Measurements from ENCODE around the gene CUL2. TPM values are rescaled to one million over a fixed set of nuclear protein-coding genes. Genes with fewer than 3 reads are reported as not detected.

The CUL2 gene
- total RNA-seq, 4 donors from 2014 or later = 15.9 to 28.5 (median 22.7) TPM

DNA sequence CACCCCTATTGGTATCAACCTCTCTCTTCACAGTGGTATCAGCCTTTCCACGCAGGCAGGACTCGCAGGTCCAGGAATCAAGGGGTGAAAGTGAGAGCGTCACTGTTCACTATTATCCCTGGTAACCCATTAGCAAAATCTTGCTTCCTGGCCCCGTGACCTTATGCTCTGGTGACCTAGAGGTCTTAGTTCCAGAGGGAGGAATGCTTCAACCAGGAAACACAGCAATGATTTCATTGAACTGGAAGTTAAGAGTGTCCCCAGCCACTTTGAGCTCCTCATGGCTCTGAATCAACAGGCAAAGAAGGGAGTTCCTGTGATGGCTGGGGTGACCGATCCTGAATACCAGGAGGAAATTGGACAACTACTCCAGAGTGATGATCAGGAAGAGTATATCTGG lies 90.6 kb downstream of the CUL2 start:
- H3K4me3 ChIP-seq = no peak overlapping the region
- H3K4me1 ChIP-seq = peaks cover 0 to 5% (median 0%) of the 10 kb centered on the region in 3 donors
- no peak overlapping the region for H3K27ac ChIP-seq
- WGBS, 2 donors (ENCODE audit: low coverage in 1 of 2) = 92 to 100% methylated on average over 2 of the region's 5 CpGs
- no peaks in the 10 kb centered on the region for H3K9me3 ChIP-seq
- no peak for ATAC-seq
- TF ChIP-seq, protein P1, sequence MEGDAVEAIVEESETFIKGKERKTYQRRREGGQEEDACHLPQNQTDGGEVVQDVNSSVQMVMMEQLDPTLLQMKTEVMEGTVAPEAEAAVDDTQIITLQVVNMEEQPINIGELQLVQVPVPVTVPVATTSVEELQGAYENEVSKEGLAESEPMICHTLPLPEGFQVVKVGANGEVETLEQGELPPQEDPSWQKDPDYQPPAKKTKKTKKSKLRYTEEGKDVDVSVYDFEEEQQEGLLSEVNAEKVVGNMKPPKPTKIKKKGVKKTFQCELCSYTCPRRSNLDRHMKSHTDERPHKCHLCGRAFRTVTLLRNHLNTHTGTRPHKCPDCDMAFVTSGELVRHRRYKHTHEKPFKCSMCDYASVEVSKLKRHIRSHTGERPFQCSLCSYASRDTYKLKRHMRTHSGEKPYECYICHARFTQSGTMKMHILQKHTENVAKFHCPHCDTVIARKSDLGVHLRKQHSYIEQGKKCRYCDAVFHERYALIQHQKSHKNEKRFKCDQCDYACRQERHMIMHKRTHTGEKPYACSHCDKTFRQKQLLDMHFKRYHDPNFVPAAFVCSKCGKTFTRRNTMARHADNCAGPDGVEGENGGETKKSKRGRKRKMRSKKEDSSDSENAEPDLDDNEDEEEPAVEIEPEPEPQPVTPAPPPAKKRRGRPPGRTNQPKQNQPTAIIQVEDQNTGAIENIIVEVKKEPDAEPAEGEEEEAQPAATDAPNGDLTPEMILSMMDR (IDR thresholded peaks at IDR 0.05) = no peak
- no peak for TF ChIP-seq POLR2AphosphoS5 (IDR thresholded peaks at IDR 0.05)
- TF ChIP-seq EP300 (IDR thresholded peaks at IDR 0.05) = no peak
- no peak for TF ChIP-seq POLR2A (IDR thresholded peaks at IDR 0.05)
- no peaks in the 10 kb centered on the region for H3K27me3 ChIP-seq
- H3K36me3 ChIP-seq = peaks cover 0 to 4% of the 10 kb centered on the region in 2 donors

DNA sequence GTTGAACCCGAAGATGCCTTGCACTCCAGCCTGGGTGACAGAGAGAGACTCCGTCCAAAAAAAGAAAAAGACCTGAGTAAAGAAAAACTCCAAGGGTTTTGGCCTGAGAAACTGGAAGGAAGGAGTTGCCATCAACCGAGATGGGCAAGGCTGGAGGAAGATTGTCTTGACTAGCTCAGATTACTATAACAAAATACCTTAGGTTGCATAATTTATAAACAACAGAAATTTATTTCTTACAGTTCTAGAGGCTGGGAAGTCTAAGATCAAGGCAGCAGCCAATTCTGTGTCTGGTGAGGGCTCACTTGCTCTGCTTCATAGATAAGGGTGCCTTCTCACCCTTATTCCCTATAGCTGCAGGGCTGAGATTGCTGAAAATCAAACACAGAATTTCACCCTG lies 91.2 kb downstream of the CUL2 start:
- 70 to 91% methylated on average over 2 of the region's 3 CpGs for WGBS, 2 donors (ENCODE audit: low coverage in 1 of 2)
- H3K27me3 ChIP-seq = no peaks in the 10 kb centered on the region
- ATAC-seq = no peak
- H3K9me3 ChIP-seq = no peaks in the 10 kb centered on the region
- H3K36me3 ChIP-seq = no peaks in the 10 kb centered on the region
- peaks cover 0 to 5% (median 0%) of the 10 kb centered on the region in 3 donors for H3K4me1 ChIP-seq
- H3K27ac ChIP-seq = no peak overlapping the region
- TF ChIP-seq, protein P1 (IDR thresholded peaks at IDR 0.05) = no peak
- TF ChIP-seq POLR2AphosphoS5 (IDR thresholded peaks at IDR 0.05) = no peak
- TF ChIP-seq EP300 (IDR thresholded peaks at IDR 0.05) = no peak
- no peak for TF ChIP-seq POLR2A (IDR thresholded peaks at IDR 0.05)
- no peak overlapping the region for H3K4me3 ChIP-seq

DNA sequence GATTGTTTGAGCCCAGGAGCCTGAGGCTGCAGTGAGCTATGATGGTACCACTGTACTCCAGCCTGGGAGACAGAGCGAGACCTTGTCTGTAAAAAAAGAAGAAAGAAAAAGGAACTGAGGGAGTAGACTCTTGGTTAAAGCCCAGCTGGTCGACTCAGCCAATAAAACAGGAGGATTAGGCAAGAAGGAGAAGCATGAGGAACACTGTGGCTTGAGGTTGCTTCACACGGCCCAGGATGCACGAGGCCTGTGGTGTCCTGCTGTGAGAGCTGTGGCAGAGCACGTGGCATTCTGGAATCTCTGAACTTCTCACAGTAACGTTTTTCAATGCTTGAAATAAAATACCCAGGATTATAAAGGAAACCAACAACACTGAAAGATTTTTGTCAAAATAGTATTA lies 93.3 kb downstream of the CUL2 start:
- Histone ChIP-seq H3K36me3 (no peaks in the 10 kb centered on the region), H3K4me1 (peaks cover 0 to 5% (median 0%) of the 10 kb centered on the region in 3 donors), H3K27ac (no peak overlapping the region), H3K9me3 (no peaks in the 10 kb centered on the region), H3K27me3 (no peaks in the 10 kb centered on the region), H3K4me3 (no peak overlapping the region)
- WGBS, 2 donors (ENCODE audit: low coverage in 1 of 2) = 84 to 88% methylated on average over 6 of the region's 6 CpGs
- TF ChIP-seq, protein P1 (IDR thresholded peaks at IDR 0.05) = no peak
- no peak for TF ChIP-seq POLR2A (IDR thresholded peaks at IDR 0.05)
- TF ChIP-seq EP300 (IDR thresholded peaks at IDR 0.05) = no peak
- TF ChIP-seq POLR2AphosphoS5 (IDR thresholded peaks at IDR 0.05) = no peak
- no peak for ATAC-seq

DNA sequence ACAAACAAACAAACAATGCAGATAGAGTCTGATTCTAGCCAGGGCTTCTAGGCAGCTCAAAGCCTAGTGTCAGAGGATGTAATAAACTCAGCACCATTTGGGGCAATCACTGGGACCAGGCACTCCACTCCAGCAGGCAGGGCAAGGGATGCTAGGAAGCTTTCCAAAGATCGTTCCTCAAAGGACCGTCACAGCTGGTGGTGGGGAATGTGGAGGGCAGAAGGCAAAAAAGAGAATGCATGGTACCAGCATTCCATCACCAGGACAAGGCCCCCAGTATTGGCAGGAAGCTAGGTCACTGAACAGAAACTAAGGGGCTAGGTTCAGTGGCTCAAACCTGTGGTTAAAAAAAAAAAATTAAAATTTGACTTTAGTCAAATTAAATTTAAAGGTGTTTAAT lies 94.2 kb downstream of the CUL2 start:
- Histone ChIP-seq H3K27ac (no peak overlapping the region), H3K27me3 (no peaks in the 10 kb centered on the region), H3K9me3 (no peaks in the 10 kb centered on the region), H3K36me3 (no peaks in the 10 kb centered on the region), H3K4me1 (peaks cover 0 to 5% (median 0%) of the 10 kb centered on the region in 3 donors), H3K4me3 (no peak overlapping the region)
- TF ChIP-seq EP300 (IDR thresholded peaks at IDR 0.05) (no peak), POLR2AphosphoS5 (IDR thresholded peaks at IDR 0.05) (no peak), POLR2A (IDR thresholded peaks at IDR 0.05) (no peak)
- TF ChIP-seq, protein P1 (IDR thresholded peaks at IDR 0.05) = no peak
- WGBS, 2 donors (ENCODE audit: low coverage in 1 of 2) = 72 to 75% methylated on average over 2 of the region's 2 CpGs
- no peak for ATAC-seq

DNA sequence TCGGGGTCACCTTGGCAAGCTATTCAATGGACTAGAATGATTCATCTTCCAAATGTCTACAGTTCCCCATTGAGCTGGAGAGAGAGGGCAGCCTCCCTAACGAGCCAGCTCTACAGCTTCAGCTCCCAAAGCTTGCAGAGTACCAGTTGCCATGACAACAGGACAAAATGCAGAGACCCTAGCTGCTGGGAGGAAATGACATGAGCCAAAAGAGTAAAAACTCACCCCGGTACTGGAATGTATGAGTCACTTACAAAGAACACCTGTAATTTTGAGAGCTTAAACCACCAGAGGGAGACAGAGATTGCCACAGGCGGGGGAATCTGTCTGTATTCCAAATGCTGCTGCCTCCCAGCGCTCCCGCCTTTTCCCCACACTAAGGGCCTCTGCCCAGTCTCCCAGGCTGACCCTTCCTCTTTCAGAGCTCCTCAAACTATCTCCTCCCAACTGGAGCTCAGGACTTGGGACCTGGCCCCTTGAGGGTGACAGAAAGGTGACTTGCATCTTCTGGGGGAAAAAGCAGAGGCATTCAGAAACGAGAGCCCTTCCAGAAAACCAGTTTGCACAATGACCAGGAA lies 95.5 kb downstream of the CUL2 start:
- Histone ChIP-seq H3K27me3 (no peaks in the 10 kb centered on the region), H3K4me3 (no peak overlapping the region), H3K4me1 (peaks cover 0 to 5% (median 0%) of the 10 kb centered on the region in 3 donors), H3K36me3 (no peaks in the 10 kb centered on the region), H3K27ac (no peak overlapping the region), H3K9me3 (no peaks in the 10 kb centered on the region)
- whole genome bisulfite sequencing, 2 donors (ENCODE audit: low coverage in 1 of 2) = 24 to 34% methylated on average over 5 to 6 of the region's 7 CpGs
- ATAC-seq = no peak
- TF ChIP-seq EP300 (IDR thresholded peaks at IDR 0.05) (no peak), POLR2A (IDR thresholded peaks at IDR 0.05) (no peak), POLR2AphosphoS5 (IDR thresholded peaks at IDR 0.05) (no peak)
- TF ChIP-seq, protein P1 (IDR thresholded peaks at IDR 0.05) = peak; percentile 41 to 74 (median 56)
